GM18498 (cell line): ENCODE measurements around the gene KLHL33.

Experiments used
- ATAC-seq: cut with Tn5 transposase; IDR thresholded peaks from one replicate; pipeline ENCODE4 v1.9.1; 2021; ENCODE audit warnings: mild to moderate bottlenecking, moderate library complexity; ENCODE audit not compliant: unreplicated experiment

The KLHL33 gene

GRCh38 chr14:20376071-20376588, 59.8 kb downstream of the KLHL33 start:
- no peak for ATAC-seq
